ENCODE results near the gene SYMPK.

The SYMPK gene

DNA sequence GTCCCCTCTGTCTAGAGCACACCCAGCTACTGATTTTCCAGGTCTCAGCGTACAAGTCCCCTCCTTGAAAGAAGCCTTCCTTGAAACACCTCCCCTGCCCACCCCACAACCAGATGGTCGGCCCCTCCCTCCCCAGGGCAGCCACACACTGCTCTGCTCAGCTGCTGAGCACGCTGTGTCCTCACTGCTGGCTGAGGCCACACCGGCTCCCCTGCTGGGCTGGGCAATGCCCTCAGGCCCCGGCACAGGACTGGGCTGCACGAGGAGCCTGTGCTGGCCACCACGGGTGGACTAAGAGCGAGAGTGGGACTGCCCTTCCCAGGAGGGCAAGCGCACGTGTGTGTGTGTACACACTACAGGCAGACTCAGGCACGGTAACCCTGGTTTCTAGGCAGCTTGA, 36.0 kb downstream of the SYMPK start:
- H3K4me3 ChIP-seq (replicated peaks; ENCODE audit: insufficient read depth, low read length), result no peak overlapping the region
- TF ChIP-seq GABPA (IDR thresholded peaks at IDR 0.05; ENCODE audit: low read depth) (no peak), SPI1 (IDR thresholded peaks at IDR 0.05; ENCODE audit: borderline replicate concordance, low read depth) (no peak), POLR2AphosphoS5 (IDR thresholded peaks at IDR 0.05; ENCODE audit: low read depth) (no peak)
- TF ChIP-seq, protein P1, sequence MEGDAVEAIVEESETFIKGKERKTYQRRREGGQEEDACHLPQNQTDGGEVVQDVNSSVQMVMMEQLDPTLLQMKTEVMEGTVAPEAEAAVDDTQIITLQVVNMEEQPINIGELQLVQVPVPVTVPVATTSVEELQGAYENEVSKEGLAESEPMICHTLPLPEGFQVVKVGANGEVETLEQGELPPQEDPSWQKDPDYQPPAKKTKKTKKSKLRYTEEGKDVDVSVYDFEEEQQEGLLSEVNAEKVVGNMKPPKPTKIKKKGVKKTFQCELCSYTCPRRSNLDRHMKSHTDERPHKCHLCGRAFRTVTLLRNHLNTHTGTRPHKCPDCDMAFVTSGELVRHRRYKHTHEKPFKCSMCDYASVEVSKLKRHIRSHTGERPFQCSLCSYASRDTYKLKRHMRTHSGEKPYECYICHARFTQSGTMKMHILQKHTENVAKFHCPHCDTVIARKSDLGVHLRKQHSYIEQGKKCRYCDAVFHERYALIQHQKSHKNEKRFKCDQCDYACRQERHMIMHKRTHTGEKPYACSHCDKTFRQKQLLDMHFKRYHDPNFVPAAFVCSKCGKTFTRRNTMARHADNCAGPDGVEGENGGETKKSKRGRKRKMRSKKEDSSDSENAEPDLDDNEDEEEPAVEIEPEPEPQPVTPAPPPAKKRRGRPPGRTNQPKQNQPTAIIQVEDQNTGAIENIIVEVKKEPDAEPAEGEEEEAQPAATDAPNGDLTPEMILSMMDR (IDR thresholded peaks at IDR 0.05; ENCODE audit: insufficient read depth, low read length), result no peak
- TF ChIP-seq, protein P2, sequence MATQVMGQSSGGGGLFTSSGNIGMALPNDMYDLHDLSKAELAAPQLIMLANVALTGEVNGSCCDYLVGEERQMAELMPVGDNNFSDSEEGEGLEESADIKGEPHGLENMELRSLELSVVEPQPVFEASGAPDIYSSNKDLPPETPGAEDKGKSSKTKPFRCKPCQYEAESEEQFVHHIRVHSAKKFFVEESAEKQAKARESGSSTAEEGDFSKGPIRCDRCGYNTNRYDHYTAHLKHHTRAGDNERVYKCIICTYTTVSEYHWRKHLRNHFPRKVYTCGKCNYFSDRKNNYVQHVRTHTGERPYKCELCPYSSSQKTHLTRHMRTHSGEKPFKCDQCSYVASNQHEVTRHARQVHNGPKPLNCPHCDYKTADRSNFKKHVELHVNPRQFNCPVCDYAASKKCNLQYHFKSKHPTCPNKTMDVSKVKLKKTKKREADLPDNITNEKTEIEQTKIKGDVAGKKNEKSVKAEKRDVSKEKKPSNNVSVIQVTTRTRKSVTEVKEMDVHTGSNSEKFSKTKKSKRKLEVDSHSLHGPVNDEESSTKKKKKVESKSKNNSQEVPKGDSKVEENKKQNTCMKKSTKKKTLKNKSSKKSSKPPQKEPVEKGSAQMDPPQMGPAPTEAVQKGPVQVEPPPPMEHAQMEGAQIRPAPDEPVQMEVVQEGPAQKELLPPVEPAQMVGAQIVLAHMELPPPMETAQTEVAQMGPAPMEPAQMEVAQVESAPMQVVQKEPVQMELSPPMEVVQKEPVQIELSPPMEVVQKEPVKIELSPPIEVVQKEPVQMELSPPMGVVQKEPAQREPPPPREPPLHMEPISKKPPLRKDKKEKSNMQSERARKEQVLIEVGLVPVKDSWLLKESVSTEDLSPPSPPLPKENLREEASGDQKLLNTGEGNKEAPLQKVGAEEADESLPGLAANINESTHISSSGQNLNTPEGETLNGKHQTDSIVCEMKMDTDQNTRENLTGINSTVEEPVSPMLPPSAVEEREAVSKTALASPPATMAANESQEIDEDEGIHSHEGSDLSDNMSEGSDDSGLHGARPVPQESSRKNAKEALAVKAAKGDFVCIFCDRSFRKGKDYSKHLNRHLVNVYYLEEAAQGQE (IDR thresholded peaks at IDR 0.05; ENCODE audit: insufficient replicate concordance, low read depth), result no peak
- H3K27me3 ChIP-seq (ENCODE audit: insufficient read depth, poor library complexity, severe bottlenecking), result no peaks in the 10 kb centered on the region
- H3K27ac ChIP-seq (replicated peaks), result no peak overlapping the region
- DNase-seq (ENCODE audit: low read depth in 1 of 2, low spot score in 1 of 2), result no peak

DNA sequence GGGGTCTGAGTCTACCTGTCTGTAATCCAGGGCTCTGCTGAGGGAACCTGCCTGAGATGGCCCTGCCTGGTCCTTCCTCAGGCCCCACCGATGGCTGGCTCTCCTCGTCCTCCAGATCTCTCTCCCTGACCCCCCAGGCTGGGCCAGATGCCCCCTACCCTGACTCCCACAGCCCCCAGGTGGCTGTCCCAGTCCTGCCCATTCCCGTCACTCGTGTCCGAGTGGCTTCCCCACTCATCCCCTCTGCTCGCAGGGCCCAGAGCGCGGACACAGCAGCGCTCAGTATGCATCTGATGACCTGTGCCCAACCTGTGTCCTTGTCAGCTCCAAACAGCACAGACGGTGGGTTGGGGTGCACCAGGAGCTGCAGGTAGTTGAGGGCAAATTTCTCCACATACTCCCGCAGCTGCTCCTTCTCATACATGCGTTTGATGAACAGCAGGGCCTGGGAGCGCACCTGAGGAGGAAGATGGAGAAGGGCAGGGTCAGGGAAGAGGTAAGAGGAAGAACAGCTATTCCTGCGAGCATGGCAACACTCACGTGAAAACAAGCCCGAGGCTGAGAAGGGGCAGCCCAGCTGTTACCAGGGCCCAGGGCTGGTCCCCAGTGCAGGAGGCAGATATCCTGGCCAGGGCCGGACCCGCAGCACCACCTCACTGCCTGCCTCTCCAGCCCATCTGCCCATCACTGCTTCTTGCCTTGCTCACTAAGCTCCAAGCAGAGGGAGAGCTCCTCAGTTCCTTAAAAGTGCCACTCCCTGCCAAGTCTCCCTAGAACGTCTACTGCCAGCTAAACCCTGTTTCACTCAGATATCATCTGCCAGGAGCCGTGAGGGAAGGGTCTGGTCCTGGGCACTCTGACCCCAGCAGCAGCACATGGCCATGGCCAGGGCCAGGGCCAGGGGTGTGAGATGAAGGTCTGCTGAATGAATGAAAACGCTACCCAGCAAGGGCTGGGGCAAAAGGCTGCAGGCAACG, 36.7 kb downstream of the SYMPK start:
- Histone ChIP-seq H3K27me3 (ENCODE audit: insufficient read depth, poor library complexity, severe bottlenecking) (no peaks in the 10 kb centered on the region), H3K27ac (replicated peaks) (no peak overlapping the region), H3K4me3 (replicated peaks; ENCODE audit: insufficient read depth, low read length) (no peak overlapping the region)
- TF ChIP-seq SPI1 (IDR thresholded peaks at IDR 0.05; ENCODE audit: borderline replicate concordance, low read depth) (no peak), GABPA (IDR thresholded peaks at IDR 0.05; ENCODE audit: low read depth) (no peak), POLR2AphosphoS5 (IDR thresholded peaks at IDR 0.05; ENCODE audit: low read depth) (no peak)
- TF ChIP-seq, protein P2 (IDR thresholded peaks at IDR 0.05; ENCODE audit: insufficient replicate concordance, low read depth), result no peak
- TF ChIP-seq, protein P1 (IDR thresholded peaks at IDR 0.05; ENCODE audit: insufficient read depth, low read length), result no peak
- DNase-seq (ENCODE audit: low read depth in 1 of 2, low spot score in 1 of 2), result no peak

DNA sequence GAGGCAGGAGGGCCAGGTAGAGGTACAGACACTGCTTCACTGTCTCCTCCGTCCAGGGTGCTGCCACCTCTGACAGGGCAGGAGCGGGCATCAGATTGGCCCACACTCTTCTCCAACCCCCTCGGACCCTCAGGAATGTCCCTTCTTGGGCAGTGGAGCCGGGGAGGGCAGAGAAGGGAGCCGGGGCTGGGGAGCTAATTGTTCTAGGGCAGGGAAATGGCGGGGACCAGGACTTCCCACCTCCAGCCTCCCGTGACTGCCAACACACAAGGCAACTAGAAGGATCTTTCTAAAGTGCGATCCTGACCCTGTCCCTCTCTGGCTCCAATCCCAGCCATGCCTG, 37.7 kb downstream of the SYMPK start:
- no peaks in the 10 kb centered on the region for H3K27me3 ChIP-seq (ENCODE audit: insufficient read depth, poor library complexity, severe bottlenecking)
- no peak overlapping the region for H3K4me3 ChIP-seq (replicated peaks; ENCODE audit: insufficient read depth, low read length)
- TF ChIP-seq, protein P1 (IDR thresholded peaks at IDR 0.05; ENCODE audit: insufficient read depth, low read length), result no peak
- TF ChIP-seq GABPA (IDR thresholded peaks at IDR 0.05; ENCODE audit: low read depth), result no peak
- TF ChIP-seq, protein P2 (IDR thresholded peaks at IDR 0.05; ENCODE audit: insufficient replicate concordance, low read depth), result no peak
- no peak for TF ChIP-seq SPI1 (IDR thresholded peaks at IDR 0.05; ENCODE audit: borderline replicate concordance, low read depth)
- TF ChIP-seq POLR2AphosphoS5 (IDR thresholded peaks at IDR 0.05; ENCODE audit: low read depth), result no peak
- no peak for DNase-seq (ENCODE audit: low read depth in 1 of 2, low spot score in 1 of 2)
- H3K27ac ChIP-seq (replicated peaks), result no peak overlapping the region

Measured in HL-60 (cell line).